ENCODE measurements around the gene MAPKAP1.

- no peak for TF ChIP-seq POLR2A (IDR thresholded peaks at IDR 0.05)
- TF ChIP-seq CTCF (IDR thresholded peaks at IDR 0.05) = no peak
Observed at GRCh38 chr9:125519734-125520133, 187.3 kb downstream of the MAPKAP1 start.

Data from vagina (tissue), 2 donors.